Measurements from ENCODE around the gene GRIK5.

Gene GRIK5

GRCh38 chr19:42028304-42029216 is 41.4 kb downstream of the GRIK5 start:
- TF ChIP-seq GATA3 (IDR thresholded peaks at IDR 0.05; ENCODE audit: low read depth, low read length) (no peak), GATA2 (IDR thresholded peaks at IDR 0.05; ENCODE audit: low read depth, low read length) (no peak)

- TF ChIP-seq GATA3 (IDR thresholded peaks at IDR 0.05; ENCODE audit: low read depth, low read length) (no peak), GATA2 (IDR thresholded peaks at IDR 0.05; ENCODE audit: low read depth, low read length) (no peak)
Measured at GRCh38 chr19:42024622-42025111, 45.3 kb downstream of the GRIK5 start.

GRCh38 chr19:42023943-42024260 is 46.1 kb downstream of the GRIK5 start:
- TF ChIP-seq GATA3 (IDR thresholded peaks at IDR 0.05; ENCODE audit: low read depth, low read length) (no peak), GATA2 (IDR thresholded peaks at IDR 0.05; ENCODE audit: low read depth, low read length) (no peak)

- TF ChIP-seq GATA3 (IDR thresholded peaks at IDR 0.05; ENCODE audit: low read depth, low read length), result no peak
- TF ChIP-seq GATA2 (IDR thresholded peaks at IDR 0.05; ENCODE audit: low read depth, low read length), result no peak
Measured at GRCh38 chr19:42023121-42023942, 46.7 kb downstream of the GRIK5 start.

GRCh38 chr19:42022616-42023015 is 47.4 kb downstream of the GRIK5 start:
- TF ChIP-seq GATA3 (IDR thresholded peaks at IDR 0.05; ENCODE audit: low read depth, low read length), result no peak
- no peak for TF ChIP-seq GATA2 (IDR thresholded peaks at IDR 0.05; ENCODE audit: low read depth, low read length)

- no peak for TF ChIP-seq GATA3 (IDR thresholded peaks at IDR 0.05; ENCODE audit: low read depth, low read length)
- TF ChIP-seq GATA2 (IDR thresholded peaks at IDR 0.05; ENCODE audit: low read depth, low read length), result no peak
Measured at GRCh38 chr19:42021185-42021584, 48.8 kb downstream of the GRIK5 start.

- no peak for TF ChIP-seq GATA2 (IDR thresholded peaks at IDR 0.05; ENCODE audit: low read depth, low read length)
- TF ChIP-seq GATA3 (IDR thresholded peaks at IDR 0.05; ENCODE audit: low read depth, low read length), result no peak
Measured at GRCh38 chr19:42018503-42019193, 51.4 kb downstream of the GRIK5 start.

GRCh38 chr19:42017040-42017439 is 53.0 kb downstream of the GRIK5 start:
- TF ChIP-seq GATA3 (IDR thresholded peaks at IDR 0.05; ENCODE audit: low read depth, low read length) (no peak), GATA2 (IDR thresholded peaks at IDR 0.05; ENCODE audit: low read depth, low read length) (no peak)

- TF ChIP-seq GATA3 (IDR thresholded peaks at IDR 0.05; ENCODE audit: low read depth, low read length), result no peak
- no peak for TF ChIP-seq GATA2 (IDR thresholded peaks at IDR 0.05; ENCODE audit: low read depth, low read length)
Measured at GRCh38 chr19:42010245-42011126, 59.5 kb downstream of the GRIK5 start.

GRCh38 chr19:42006569-42006968 is 63.4 kb downstream of the GRIK5 start:
- TF ChIP-seq GATA3 (IDR thresholded peaks at IDR 0.05; ENCODE audit: low read depth, low read length), result no peak
- no peak for TF ChIP-seq GATA2 (IDR thresholded peaks at IDR 0.05; ENCODE audit: low read depth, low read length)

GRCh38 chr19:42005504-42005903 is 64.5 kb downstream of the GRIK5 start:
- TF ChIP-seq GATA2 (IDR thresholded peaks at IDR 0.05; ENCODE audit: low read depth, low read length) (no peak), GATA3 (IDR thresholded peaks at IDR 0.05; ENCODE audit: low read depth, low read length) (no peak)

GRCh38 chr19:42003506-42004294 is 66.3 kb downstream of the GRIK5 start:
- TF ChIP-seq GATA3 (IDR thresholded peaks at IDR 0.05; ENCODE audit: low read depth, low read length) (no peak), GATA2 (IDR thresholded peaks at IDR 0.05; ENCODE audit: low read depth, low read length) (no peak)

Data from SH-SY5Y (cell line).